Measurements from ENCODE around the gene THSD7B.

THSD7B gene

DNA sequence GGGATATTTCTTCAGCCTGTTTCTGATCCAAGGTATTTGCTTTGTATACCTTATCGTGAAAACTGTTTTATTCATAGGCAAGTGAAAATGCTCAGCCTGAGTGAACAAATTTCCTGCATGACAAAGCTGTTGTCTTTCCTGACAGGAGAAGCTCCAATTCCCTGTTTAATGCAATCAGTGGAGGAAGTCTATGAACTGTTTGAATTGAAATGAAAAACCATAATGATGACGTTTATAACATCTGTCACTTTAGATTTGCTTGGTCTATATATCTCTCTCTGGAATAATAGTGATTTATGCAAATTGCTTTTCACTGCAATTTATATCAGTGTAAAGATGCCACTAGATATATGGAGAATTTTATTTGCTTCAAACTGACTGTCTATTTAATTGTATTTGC is 959.6 kb downstream of the THSD7B start:
- no peak overlapping the region for H3K27ac ChIP-seq (ENCODE audit: low read depth, low read length, poor library complexity, severe bottlenecking)
- H3F3A ChIP-seq (ENCODE audit: insufficient read depth, low read length): no peaks in the 10 kb centered on the region
- H3K4me3 ChIP-seq (ENCODE audit: low read depth, low read length, poor library complexity, severe bottlenecking): no peak overlapping the region
- no peaks in the 10 kb centered on the region for H3K9me2 ChIP-seq (ENCODE audit: low read depth, low read length)
- H3K4me1 ChIP-seq (ENCODE audit: insufficient read depth, low read length, severe bottlenecking): no peaks in the 10 kb centered on the region
- no peaks in the 10 kb centered on the region for H3K36me3 ChIP-seq (ENCODE audit: insufficient read depth, low read length)
- no peak overlapping the region for H2AFZ ChIP-seq (ENCODE audit: low read length)
- no peak overlapping the region for H3K9ac ChIP-seq (ENCODE audit: low read length)
- TF ChIP-seq EZH2 (IDR thresholded peaks at IDR 0.05; ENCODE audit: borderline replicate concordance, low read length): no peak
- TF ChIP-seq, protein P1, sequence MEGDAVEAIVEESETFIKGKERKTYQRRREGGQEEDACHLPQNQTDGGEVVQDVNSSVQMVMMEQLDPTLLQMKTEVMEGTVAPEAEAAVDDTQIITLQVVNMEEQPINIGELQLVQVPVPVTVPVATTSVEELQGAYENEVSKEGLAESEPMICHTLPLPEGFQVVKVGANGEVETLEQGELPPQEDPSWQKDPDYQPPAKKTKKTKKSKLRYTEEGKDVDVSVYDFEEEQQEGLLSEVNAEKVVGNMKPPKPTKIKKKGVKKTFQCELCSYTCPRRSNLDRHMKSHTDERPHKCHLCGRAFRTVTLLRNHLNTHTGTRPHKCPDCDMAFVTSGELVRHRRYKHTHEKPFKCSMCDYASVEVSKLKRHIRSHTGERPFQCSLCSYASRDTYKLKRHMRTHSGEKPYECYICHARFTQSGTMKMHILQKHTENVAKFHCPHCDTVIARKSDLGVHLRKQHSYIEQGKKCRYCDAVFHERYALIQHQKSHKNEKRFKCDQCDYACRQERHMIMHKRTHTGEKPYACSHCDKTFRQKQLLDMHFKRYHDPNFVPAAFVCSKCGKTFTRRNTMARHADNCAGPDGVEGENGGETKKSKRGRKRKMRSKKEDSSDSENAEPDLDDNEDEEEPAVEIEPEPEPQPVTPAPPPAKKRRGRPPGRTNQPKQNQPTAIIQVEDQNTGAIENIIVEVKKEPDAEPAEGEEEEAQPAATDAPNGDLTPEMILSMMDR (IDR thresholded peaks at IDR 0.05; ENCODE audit: low read length): no peak
- H3K79me2 ChIP-seq (ENCODE audit: insufficient read depth, low read length): no peaks in the 10 kb centered on the region
- H3K4me2 ChIP-seq (ENCODE audit: low read length): no peak overlapping the region
- no peaks in the 10 kb centered on the region for H3K27me3 ChIP-seq (ENCODE audit: insufficient read depth, low read length)
- H4K20me1 ChIP-seq (ENCODE audit: insufficient read depth, low read length): no peaks in the 10 kb centered on the region
- no peaks in the 10 kb centered on the region for H3K9me3 ChIP-seq (ENCODE audit: low read length)
